ENCODE measurements around the gene PRPH.
A peak's percentile ranks its signal among the peaks of the same experiment; 100 is the strongest.
"Not testable (repeated sequence)": the region's sequence is repeated elsewhere in the genome, so short reads cannot be mapped to it uniquely, and the experiment has no call there.

Gene PRPH

GRCh38 chr12:49264466-49264872 lies 30.5 kb upstream of the PRPH start:
- H3K9me3 ChIP-seq (ENCODE audit: insufficient read depth, low read length, severe bottlenecking), result no peaks in the 10 kb centered on the region
- peak overlapping the region; percentile 67 to 86 for H3K4me3 ChIP-seq (ENCODE audit: low read depth in 1 of 2, low read length in 2 of 2)
- H3K27me3 ChIP-seq (ENCODE audit: insufficient read depth, low read length, poor library complexity), result no peaks in the 10 kb centered on the region
- H3K4me1 ChIP-seq (ENCODE audit: insufficient read depth, low read length), result peaks cover 39% of the 10 kb centered on the region
- H4K20me1 ChIP-seq (ENCODE audit: insufficient read depth, low read length), result peaks cover 30% of the 10 kb centered on the region
- ATAC-seq (ENCODE audit: insufficient read depth, low read depth) (peak; percentile 47), DNase-seq (no peak)
- peak overlapping the region; percentile 80 for H2AFZ ChIP-seq (ENCODE audit: low read depth, low read length)
- peak overlapping the region; percentile 91 for H3K27ac ChIP-seq (ENCODE audit: low read length)
- peaks cover 37% of the 10 kb centered on the region for H3K36me3 ChIP-seq (ENCODE audit: insufficient read depth, low read length)
- TF ChIP-seq, protein P1, sequence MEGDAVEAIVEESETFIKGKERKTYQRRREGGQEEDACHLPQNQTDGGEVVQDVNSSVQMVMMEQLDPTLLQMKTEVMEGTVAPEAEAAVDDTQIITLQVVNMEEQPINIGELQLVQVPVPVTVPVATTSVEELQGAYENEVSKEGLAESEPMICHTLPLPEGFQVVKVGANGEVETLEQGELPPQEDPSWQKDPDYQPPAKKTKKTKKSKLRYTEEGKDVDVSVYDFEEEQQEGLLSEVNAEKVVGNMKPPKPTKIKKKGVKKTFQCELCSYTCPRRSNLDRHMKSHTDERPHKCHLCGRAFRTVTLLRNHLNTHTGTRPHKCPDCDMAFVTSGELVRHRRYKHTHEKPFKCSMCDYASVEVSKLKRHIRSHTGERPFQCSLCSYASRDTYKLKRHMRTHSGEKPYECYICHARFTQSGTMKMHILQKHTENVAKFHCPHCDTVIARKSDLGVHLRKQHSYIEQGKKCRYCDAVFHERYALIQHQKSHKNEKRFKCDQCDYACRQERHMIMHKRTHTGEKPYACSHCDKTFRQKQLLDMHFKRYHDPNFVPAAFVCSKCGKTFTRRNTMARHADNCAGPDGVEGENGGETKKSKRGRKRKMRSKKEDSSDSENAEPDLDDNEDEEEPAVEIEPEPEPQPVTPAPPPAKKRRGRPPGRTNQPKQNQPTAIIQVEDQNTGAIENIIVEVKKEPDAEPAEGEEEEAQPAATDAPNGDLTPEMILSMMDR (IDR thresholded peaks at IDR 0.05; ENCODE audit: borderline replicate concordance, extremely low read depth, low read length, poor library complexity, severe bottlenecking), result no peak
- no peak for TF ChIP-seq EZH2 (IDR thresholded peaks at IDR 0.05; ENCODE audit: borderline replicate concordance, low read depth, low read length, severe bottlenecking)
- H3K79me2 ChIP-seq (ENCODE audit: insufficient read depth, low read length), result peaks cover 52% of the 10 kb centered on the region
- H3K9ac ChIP-seq (ENCODE audit: low read depth, low read length), result peak overlapping the region; percentile 97
- H3K4me2 ChIP-seq (ENCODE audit: insufficient read depth, low read length), result peak overlapping the region; percentile 71

DNA sequence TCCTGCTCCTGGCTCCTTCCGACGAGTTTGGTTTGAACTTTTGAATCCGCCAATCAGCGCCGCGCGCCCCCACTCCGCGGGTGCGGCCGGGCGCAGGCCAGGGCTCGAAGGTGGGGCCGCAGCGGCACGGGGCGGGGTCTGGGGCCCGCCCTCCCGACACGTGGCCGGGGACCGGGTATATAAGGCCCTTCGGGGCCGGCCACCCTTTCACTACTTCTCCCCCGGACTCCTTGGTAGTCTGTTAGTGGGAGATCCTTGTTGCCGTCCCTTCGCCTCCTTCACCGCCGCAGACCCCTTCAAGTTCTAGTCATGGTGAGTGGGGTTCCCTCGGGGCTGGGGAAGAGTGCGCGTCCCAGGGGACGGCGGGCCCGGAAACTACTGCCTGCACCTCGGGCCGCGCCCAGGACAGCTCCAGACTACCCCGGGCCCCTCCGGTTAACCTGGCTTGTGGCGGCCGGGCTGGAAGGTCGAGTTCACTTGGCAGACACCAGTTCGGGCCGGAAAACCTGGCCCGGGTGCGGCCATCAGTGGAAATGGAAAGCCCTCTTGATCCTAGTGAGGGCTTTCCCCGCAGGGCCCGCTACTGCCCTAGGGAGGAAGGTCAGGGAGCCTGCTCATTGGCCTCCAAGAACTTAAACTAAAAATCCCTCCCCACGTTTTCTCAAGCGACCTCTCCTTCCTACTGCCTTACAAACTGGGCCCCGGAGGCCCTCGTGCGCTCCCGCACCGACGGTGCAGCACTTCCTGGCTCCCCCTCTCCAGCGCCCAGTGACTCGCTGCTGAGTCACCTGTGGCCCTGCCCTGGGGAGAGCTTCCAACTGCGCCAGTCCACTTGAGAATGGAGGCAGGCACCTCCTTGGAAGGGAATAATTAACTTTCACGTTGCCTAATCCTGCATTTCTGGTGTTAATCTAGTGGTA lies 29.8 kb upstream of the PRPH start, which contains the start of gene TUBA1C:
TSS of gene TUBA1C (plus strand) at position 210 of the 920 bp plus-strand sequence. CDS start at position 310, 100 bp downstream.
- Histone ChIP-seq H3K4me3 (ENCODE audit: low read depth in 1 of 2, low read length in 2 of 2) (peak within 1 kb of the TSS; percentile 67 to 86), H3K9ac (ENCODE audit: low read depth, low read length) (peak within 1 kb of the TSS; percentile 97), H2AFZ (ENCODE audit: low read depth, low read length) (peak within 1 kb of the TSS; percentile 80), H3K4me1 (ENCODE audit: insufficient read depth, low read length) (peaks cover 39% of the 10 kb centered on the region), H3K27ac (ENCODE audit: low read length) (peak within 1 kb of the TSS; percentile 91), H3K4me2 (ENCODE audit: insufficient read depth, low read length) (peak within 1 kb of the TSS; percentile 71), H3K27me3 (ENCODE audit: insufficient read depth, low read length, poor library complexity) (no peaks in the 10 kb centered on the region), H3K79me2 (ENCODE audit: insufficient read depth, low read length) (peaks cover 59% of the 10 kb centered on the region), H4K20me1 (ENCODE audit: insufficient read depth, low read length) (peaks cover 36% of the 10 kb centered on the region), H3K9me3 (ENCODE audit: insufficient read depth, low read length, severe bottlenecking) (no peaks in the 10 kb centered on the region), H3K36me3 (ENCODE audit: insufficient read depth, low read length) (peaks cover 44% of the 10 kb centered on the region)
- ATAC-seq (ENCODE audit: insufficient read depth, low read depth) (peak; percentile 87), DNase-seq (peak; percentile 96)
- TF ChIP-seq, protein P1 (IDR thresholded peaks at IDR 0.05; ENCODE audit: borderline replicate concordance, extremely low read depth, low read length, poor library complexity, severe bottlenecking), result peak; percentile 41
- TF ChIP-seq EZH2 (IDR thresholded peaks at IDR 0.05; ENCODE audit: borderline replicate concordance, low read depth, low read length, severe bottlenecking), result no peak

DNA sequence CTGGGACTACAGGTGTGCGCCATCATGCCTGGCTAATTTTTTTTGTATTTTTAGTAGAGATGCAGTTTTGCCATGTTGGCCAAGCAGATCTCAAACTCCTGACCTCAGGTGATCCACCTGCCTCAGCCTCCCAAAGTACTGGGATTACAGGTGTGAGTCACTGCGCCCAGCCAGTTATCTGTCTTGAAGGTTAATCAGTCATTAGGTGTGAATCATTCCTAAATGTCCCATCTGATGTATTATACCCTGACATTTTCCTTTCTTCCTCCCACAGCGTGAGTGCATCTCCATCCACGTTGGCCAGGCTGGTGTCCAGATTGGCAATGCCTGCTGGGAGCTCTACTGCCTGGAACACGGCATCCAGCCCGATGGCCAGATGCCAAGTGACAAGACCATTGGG lies 25.8 kb upstream of the PRPH start:
- H2AFZ ChIP-seq (ENCODE audit: low read depth, low read length); H3K4me2 ChIP-seq (ENCODE audit: insufficient read depth, low read length); ATAC-seq (ENCODE audit: insufficient read depth, low read depth); H3K4me3 ChIP-seq (ENCODE audit: low read depth in 1 of 2, low read length in 2 of 2); H3K27me3 ChIP-seq (ENCODE audit: insufficient read depth, low read length, poor library complexity); DNase-seq; H3K9ac ChIP-seq (ENCODE audit: low read depth, low read length); H3K27ac ChIP-seq (ENCODE audit: low read length); H3K9me3 ChIP-seq (ENCODE audit: insufficient read depth, low read length, severe bottlenecking): not testable (repeated sequence)
- H3K36me3 ChIP-seq (ENCODE audit: insufficient read depth, low read length), result peaks cover 77% of the 10 kb centered on the region
- peaks cover 61% of the 10 kb centered on the region for H3K79me2 ChIP-seq (ENCODE audit: insufficient read depth, low read length)
- H3K4me1 ChIP-seq (ENCODE audit: insufficient read depth, low read length), result peaks cover 26% of the 10 kb centered on the region
- peaks cover 53% of the 10 kb centered on the region for H4K20me1 ChIP-seq (ENCODE audit: insufficient read depth, low read length)

Data from DND-41 (cell line).